GM19238 (cell line): Measurements from ENCODE around the gene SMYD3.

Experiments
- DNase-seq: peaks from one replicate; pipeline ENCODE4 v3.0.0; 2011; ENCODE audit warnings: low spot score; ENCODE audit not compliant: insufficient read length

The SMYD3 gene

GRCh38 chr1:246111570-246111969, 395.5 kb downstream of the SMYD3 start:
- DNase-seq = no peak

DNA sequence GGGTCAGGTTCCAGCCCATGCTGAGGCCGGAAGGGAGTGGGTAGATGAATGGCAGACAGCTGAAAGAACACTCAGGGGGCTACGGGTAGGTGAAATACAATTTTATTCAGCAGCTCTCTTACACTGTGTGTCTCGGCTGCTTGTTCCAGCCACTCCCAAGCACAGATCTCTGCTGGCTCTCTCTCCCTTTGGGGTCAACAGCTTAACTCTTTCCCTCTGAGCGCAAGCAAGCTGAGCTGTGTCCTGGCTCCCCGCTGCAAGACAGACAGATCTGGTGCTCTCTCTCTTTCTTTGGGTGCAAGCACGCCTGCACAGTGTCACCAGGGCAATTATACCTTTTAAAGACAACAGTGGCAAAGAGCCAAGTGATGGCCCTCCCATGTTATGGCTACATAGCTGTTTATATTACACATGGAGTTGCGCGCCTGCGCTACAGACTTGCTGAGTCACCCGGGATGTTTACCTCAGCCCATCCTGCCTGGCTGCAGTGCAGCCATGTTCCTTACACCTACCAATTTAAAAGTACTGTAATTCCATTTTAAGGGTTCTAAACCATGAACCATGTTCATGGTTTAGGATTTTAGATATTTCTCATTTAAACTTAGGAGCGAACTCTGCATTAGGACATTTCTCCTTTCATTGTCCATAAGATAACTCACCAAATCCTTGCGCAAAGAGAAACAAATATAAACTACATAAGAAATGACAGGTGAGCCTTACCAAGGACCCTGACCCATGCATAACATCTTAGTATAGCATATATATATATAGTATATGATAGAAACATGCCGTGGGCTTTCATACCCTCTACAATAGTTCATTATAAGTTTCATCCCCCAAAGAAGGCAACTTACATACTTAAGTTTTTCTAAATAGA, 396.5 kb downstream of the SMYD3 start:
- DNase-seq = no peak

GRCh38 chr1:246108278-246108925, 398.7 kb downstream of the SMYD3 start:
- no peak for DNase-seq

DNA sequence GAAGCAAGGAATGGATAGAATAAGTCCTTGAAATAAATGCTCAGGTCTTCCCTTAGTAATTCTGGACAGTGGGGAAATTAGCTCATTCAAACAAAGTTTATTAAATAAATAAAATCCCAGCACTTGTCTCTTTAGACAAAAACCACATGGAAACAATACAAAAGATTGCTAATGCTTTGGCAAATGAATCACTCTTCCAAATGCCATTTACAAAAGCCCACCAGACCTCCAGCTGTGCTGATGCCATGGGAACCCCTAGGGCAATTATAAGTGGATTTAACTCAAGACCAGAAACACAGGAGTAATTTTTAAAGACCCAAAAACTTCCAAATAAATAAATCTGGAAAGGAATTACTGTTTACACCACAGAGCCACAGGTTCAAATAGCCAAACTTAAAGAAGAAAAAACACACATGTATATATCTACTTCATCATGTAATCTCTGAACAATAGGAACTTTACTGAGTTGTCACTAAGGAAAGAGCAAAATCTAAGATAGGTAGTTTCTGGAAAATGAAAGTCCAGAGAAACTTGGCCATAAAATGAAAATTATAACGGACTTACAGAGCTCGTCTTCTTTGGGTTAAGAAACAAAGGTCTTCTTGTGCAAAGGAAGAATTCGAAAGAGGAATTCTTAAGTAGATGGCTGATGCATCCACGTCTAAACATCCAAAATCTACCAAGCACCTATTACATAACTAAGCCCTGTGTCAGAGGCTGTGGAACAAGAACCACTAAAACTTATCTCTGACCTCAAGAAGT, 399.4 kb downstream of the SMYD3 start:
- no peak for DNase-seq

DNA sequence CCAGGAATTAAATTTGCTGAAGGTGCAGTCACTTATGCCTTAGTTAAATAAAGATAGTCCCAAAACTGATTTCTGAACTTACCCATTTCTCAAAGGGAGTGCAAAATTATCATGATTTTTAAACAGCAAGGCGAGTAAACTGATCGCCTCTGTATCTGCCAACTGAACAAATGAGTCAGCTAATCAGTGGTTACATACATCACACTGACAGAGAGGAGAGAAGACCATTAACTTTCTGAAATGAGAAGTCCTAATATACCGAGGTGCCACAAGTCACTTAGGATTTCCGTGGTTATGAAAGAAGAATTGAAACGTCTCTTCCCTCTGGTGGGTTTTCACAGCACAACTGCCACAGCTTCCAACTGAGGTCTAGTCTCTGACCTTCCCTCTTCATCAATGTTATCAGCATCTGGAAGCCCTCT, 400.7 kb downstream of the SMYD3 start:
- DNase-seq = no peak

DNA sequence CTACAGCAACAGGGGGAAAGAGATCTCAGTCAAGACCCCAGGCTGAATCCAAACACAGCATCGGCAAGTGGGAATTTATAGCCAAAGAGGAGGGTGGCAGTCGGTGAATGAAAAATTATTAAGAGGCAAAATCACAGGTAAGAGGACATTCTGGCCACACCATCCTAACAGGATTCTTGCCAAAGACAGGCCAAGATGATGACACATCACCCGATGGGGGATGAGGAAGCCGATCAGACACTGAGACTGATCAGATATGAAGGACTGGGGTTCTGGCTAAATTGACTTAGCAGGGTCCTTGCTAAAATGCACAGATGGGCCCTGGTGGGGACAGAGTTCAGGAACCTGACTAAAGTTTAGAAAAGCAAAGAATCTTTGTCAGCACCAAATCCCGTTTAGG, 402.2 kb downstream of the SMYD3 start:
- DNase-seq = no peak

- DNase-seq = no peak
Measured at GRCh38 chr1:246099570-246099969, 407.5 kb downstream of the SMYD3 start.

DNA sequence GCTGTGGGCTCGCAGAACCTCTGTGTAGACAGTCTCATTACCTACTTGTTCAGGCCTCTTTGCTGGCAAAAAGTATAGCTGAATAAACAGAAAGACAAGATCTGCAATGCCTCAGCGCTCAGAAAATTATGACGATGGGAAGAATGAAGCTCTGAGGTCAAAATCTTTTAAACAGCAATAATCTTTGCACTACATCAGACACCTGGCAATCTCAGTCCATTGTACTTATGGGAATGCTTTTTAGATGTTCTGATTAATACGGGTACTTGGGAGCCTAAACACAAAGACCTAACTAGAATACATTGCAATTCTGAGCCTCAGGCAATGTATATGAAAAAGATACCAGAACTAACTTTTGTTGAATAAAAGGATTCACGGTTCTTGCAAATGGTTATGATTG, 410.7 kb downstream of the SMYD3 start:
- no peak for DNase-seq

DNA sequence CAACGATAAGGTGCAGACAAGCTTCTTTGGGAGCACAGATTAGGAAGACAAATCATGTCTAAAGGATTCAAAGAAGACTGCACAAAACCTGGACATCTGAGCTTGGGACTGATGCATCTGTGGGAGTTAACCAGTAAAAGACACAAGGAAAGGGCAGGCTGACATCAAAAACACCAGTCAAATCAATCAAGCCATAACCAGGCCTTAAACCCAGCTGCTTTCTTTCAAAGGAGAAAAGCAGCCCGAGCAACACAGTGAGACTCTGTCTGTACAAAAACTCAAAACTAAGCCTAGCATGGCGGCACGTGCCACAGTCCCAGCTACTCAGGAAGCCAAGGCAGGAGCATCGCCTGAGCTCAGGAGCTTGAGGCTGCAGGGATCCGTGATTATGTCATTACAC, 411.6 kb downstream of the SMYD3 start:
- no peak for DNase-seq

- DNase-seq = no peak
Measured at GRCh38 chr1:246093230-246093629, 413.8 kb downstream of the SMYD3 start.

DNA sequence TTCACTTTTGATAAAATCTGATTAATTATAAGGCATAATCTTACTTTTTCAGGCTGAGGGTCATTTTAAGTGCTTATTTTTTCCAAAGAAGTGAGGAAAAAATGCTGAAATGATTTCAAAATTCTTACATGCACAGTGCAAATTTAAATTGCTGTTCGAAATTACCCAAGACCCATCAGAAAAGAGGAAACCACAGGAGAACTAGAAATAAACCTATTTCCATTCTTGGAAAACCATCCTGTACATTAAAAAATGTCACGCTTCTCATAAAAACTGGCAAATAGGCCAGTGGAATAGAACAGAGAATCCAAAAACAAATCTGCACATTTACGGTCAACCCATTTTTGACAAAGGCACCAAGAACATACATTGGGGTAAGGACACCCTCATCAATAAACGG, 414.9 kb downstream of the SMYD3 start:
- no peak for DNase-seq

DNA sequence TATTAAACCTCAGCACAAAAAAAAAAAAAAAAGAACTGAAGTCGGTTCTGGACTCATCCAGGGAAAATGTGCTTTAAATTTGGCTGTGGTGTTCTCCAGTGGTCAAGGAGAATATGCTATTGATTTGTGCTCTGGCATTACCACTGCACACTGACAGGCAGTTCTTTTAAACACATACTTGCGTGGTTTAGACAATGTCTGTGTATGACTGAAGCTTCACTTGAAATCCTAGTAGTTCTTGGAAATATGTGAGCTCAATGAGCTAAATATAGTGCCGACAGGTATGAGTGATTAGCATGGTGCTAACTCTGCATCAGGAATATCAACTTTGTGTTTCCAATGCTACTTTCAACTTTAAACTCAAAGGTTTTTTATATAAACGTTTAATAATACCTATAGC, 415.6 kb downstream of the SMYD3 start:
- DNase-seq = no peak

DNA sequence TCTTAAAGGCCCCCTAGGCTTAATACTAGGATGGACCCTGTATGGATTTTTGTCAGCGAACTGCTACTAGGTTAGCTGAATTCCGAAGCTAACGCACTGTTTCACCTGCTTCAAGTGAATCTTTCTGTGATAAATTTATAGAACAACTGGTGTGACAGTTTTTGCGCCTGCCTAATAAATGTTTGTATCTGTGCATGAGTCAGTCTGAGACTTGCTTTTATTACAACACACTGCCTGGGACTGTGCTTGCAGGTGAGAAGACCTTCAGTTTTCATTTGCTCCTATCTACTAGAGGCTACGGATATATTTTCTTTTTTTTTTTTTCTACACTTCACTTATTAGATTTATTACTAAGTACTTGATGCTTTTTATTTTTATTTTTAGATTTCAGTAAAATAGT, 420.9 kb downstream of the SMYD3 start:
- DNase-seq = no peak

GRCh38 chr1:246083416-246083815, 423.7 kb downstream of the SMYD3 start:
- DNase-seq = no peak

DNA sequence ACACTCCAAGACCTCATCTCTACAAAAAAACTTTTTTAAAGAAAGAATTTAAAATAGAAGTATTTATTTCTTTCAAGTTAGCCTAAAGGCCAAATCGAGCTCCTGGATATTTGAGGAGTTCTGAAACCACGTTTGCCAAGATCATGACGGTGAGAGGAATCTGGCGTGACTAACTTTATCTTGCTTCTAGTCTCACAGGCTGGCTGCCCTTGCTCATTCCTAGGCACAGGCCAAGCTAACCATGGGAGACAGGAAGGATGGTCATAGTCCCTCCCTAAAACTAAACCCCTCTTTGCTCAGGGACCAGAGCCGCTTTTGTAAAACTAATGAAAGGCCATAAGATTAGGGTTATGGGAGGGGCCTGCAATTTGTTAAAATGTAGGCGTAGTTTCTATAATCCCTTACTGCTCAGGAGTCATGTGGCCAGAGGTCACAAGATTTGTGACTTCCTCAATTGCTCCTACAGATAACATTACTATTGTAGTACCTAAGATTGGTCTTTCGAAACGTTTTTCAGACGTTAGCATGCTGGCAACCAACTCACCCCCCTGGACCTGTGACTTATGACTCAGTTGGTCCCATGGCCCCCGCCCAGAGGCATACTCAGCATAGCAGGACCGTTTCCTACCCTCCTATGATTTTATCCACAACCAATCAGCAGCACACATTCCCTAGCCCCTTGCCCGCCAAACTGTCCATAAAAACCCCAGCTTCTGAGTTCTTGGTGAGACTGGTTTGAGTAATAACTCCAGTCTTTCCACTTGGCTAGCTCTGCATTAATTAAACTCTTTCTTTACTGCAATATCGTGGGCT, 425.0 kb downstream of the SMYD3 start:
- DNase-seq = no peak

DNA sequence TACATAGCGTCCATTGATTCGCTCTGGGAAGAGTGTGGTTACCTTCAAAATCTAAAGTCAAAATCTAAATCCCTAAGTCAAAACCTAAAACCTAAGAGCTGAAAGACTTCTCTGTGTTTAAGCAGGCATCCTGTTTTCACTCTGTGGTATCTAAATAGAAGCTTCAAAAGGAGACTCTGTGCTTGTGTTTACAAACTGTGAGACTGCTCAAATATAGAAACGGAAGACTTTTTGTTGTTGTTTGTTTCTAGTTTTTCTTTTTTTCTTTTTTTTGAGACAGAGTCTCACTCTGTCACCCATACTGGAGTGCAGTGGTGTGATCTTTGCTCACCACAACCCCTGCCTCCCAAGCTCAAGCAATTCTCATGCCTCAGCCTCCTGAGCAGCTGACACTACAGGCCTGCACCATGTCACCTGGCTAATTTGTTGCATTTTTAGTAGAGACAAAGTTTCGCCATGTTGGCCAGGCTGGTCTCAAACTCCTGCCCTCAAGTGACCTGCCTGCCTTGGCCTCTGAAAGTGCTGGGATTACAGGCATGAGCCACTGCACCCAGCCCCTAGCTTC, 425.9 kb downstream of the SMYD3 start:
- DNase-seq = no peak

DNA sequence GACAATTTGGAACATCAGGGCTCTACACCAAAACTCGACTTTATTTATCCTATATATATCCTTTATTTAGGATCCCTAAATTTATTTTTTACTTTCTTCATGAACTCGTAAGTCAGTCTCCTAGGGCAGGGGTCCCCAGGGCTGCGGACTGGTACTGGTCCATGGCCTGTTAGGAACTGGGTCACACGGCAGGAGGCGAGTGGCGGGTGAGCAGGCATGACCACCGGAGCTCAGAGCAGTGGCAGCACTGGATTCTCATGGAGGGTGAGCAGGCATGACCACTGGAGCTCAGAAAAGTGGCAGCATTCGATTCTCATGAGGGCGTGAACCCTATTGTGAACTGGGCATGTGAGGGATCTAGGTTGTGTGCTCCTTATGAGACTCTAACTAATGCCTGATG, 427.0 kb downstream of the SMYD3 start:
- no peak for DNase-seq

- no peak for DNase-seq
Measured at GRCh38 chr1:246078888-246079252, 428.2 kb downstream of the SMYD3 start.

DNA sequence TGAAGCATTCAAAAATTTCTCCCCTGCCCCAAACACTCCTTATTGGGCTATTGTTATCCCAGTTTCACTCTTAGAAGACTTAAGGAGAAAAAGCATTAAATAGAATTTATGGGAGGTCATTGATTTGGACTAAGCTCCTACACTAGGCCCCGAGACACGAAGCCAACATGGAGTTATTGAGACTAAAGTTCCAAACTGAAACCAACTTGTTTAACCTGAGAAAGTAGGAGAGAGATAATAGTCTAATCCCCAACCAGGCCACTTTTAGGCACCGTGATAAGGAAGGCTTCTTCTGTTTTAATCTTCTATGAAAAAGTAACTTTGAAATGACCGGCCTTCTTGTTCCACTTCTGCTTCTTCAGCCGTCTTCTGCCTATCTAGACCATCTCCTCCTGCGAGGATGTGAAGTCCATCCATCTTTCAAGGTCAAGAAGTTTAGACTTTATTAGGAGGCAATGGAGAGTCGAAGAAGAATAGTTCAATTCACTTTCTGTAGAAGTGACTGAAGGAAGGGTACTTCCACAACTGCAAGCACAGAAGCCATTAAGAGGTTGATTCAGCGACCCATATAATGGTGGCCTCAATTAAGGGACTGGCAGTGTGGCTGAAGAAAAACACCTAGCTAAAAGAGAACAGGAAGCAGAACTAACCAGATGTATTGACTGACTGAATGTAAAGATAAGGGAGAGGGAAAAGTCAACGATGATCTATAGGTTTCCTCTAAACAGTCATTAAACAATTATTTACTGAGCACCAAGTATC, 428.8 kb downstream of the SMYD3 start:
- no peak for DNase-seq

DNA sequence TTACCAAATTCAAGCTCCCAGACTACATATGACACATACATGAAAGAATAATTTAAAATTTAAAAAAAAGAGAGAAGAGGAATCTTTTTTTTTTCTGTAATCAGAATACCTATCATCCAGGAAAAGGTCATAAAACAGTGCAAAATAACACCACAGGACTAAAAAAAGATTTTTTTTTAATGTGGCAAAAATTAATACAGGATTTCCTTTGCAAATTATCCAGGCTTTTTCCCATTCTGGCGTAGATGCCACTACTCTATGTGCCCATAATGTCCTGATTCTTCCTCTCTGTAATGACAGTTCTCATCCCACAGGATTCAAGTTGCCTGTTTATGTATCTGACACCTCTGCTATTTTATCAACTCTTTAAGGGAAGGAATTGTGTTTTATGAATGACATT, 429.6 kb downstream of the SMYD3 start:
- no peak for DNase-seq
